ENCODE results near the gene SUGCT. TPM values are rescaled to one million over a fixed set of nuclear protein-coding genes. Genes with fewer than 3 reads are reported as not detected.

SUGCT gene
- total RNA-seq, 1 experiment from 2014 or later = 5.4 TPM

GRCh38 chr7:40654171-40654570 lies 519.4 kb downstream of the SUGCT start:
- TF ChIP-seq CTCF (conservative IDR thresholded peaks at IDR 0.05) = no peak
- Histone ChIP-seq H3K27ac (ENCODE audit: insufficient read length, low read depth, low read length) (no peak overlapping the region), H4K5ac (ENCODE audit: insufficient read length, low read depth, low read length) (no peak overlapping the region), H3K79me1 (ENCODE audit: insufficient read depth, low read depth, low read length, poor library complexity, severe bottlenecking) (no peaks in the 10 kb centered on the region), H4K20me1 (ENCODE audit: control insufficient read depth, insufficient read depth, insufficient read length) (no peaks in the 10 kb centered on the region), H3K9ac (ENCODE audit: extremely low read depth, insufficient read length, low read length) (no peak overlapping the region), H4K8ac (replicated peaks; ENCODE audit: insufficient read length, low read depth, low read length) (no peak overlapping the region), H2BK20ac (ENCODE audit: low read depth, low read length, poor library complexity, severe bottlenecking) (no peak overlapping the region), H3K4me1 (ENCODE audit: insufficient read depth, low read length) (no peaks in the 10 kb centered on the region), H3K27me3 (ENCODE audit: insufficient read depth, low read length) (no peaks in the 10 kb centered on the region), H2AFZ (ENCODE audit: low read length) (no peak overlapping the region), H3T11ph (ENCODE audit: low read length) (no peak overlapping the region), H2BK12ac (ENCODE audit: insufficient read length, low read depth, low read length) (no peak overlapping the region), H3K23ac (ENCODE audit: insufficient read length, low read depth, low read length) (no peak overlapping the region), H3K56ac (ENCODE audit: insufficient read length, low read depth, low read length) (no peak overlapping the region), H2BK5ac (ENCODE audit: insufficient read length, low read length) (no peak overlapping the region), H3K18ac (ENCODE audit: insufficient read length, low read depth, low read length) (no peak overlapping the region), H3K4ac (ENCODE audit: low read depth, low read length) (no peak overlapping the region), H3K79me2 (ENCODE audit: insufficient read depth, low read length) (no peaks in the 10 kb centered on the region), H3K14ac (ENCODE audit: insufficient read depth, low read length) (no peak overlapping the region), H2AK5ac (ENCODE audit: insufficient read length, low read length) (no peak overlapping the region), H3K4me2 (ENCODE audit: insufficient read depth, insufficient read length, low read length) (no peak overlapping the region), H3K9me3 (ENCODE audit: control insufficient read depth, low read depth, low read length) (no peaks in the 10 kb centered on the region), H3K23me2 (ENCODE audit: insufficient read length, low read depth, low read length, poor library complexity, severe bottlenecking) (no peaks in the 10 kb centered on the region), H2BK120ac (ENCODE audit: low read depth, low read length, poor library complexity, severe bottlenecking) (no peak overlapping the region), H2BK15ac (ENCODE audit: low read depth, low read length) (no peak overlapping the region), H4K91ac (ENCODE audit: insufficient read length, low read depth, low read length) (no peak overlapping the region)
- no CpG with 5 or more reads among the region's 4 CpGs for WGBS (ENCODE audit: extremely low coverage, insufficient read length, low lambda C conversion rate)
- H3K27me3 Mint-ChIP-seq (ENCODE audit: low read depth) = no peaks in the 10 kb centered on the region
- H3K27ac Mint-ChIP-seq = no peak overlapping the region
- no peaks in the 10 kb centered on the region; a peak in 1 of 7 replicates for H3K36me3 Mint-ChIP-seq (ENCODE audit: insufficient read depth in 1 of 3, low read depth in 3 of 3)
- no peaks in the 10 kb centered on the region; a peak in 1 of 5 replicates for H3K9me3 Mint-ChIP-seq
- no peak for DNase-seq
- no peak overlapping the region for H3K4me3 Mint-ChIP-seq
- H3K4me1 Mint-ChIP-seq = peaks cover 3% of the 10 kb centered on the region in 2 experiments; a peak in 2 of 4 replicates
